Natural killer cell treated with Interleukin-12 subunit alpha and Interleukin-12 subunit beta and Interleukin-15 and Interleukin-18, amount 100 ng/mL, for 72 hours (primary cell): ENCODE measurements around the gene HSF2BP. TPM values are rescaled to one million over a fixed set of nuclear protein-coding genes. Genes with fewer than 3 reads are reported as not detected.
"Not testable (repeated sequence)": the region's sequence is repeated elsewhere in the genome, so short reads cannot be mapped to it uniquely, and the experiment has no call there.

Source experiments
- ATAC-seq, 2 donors: fragments of 150-1000 bp; cut with Tn5 transposase in 1 of 2; sonication (Bioruptor Pico), chemical (Tn5 transposase) in 1 of 2; 2 replicates each; pipeline ENCODE4 v1.10.0; 2021
- DNase-seq: peaks from one replicate; pipeline ENCODE4 v3.0.0; 2022; ENCODE audit warnings: low spot score
- H3K27ac Mint-ChIP-seq, 2 donors: 1 replicate in 1 of 2; 2 replicates in 1 of 2; pipeline ENCODE4 v1.8.0; 2022; ENCODE audit warnings: mixed read lengths in 2 of 2, mild to moderate bottlenecking in 1 of 2, moderate library complexity in 1 of 2
- H3K27me3 Mint-ChIP-seq, 2 donors: 1 replicate in 1 of 2; 2 replicates in 1 of 2; pipeline ENCODE4 v1.8.0; 2022; ENCODE audit warnings: mixed read lengths in 2 of 2
- H3K36me3 Mint-ChIP-seq: one replicate; pipeline ENCODE4 v1.8.0; 2022; ENCODE audit warnings: mixed read lengths
- H3K4me1 Mint-ChIP-seq, 2 donors: 1 replicate in 1 of 2; 2 replicates in 1 of 2; pipeline ENCODE4 v1.8.0; 2022; ENCODE audit warnings: low read depth in 2 of 2, mixed read lengths in 2 of 2, mild to moderate bottlenecking in 1 of 2
- H3K4me3 Mint-ChIP-seq: one replicate; pipeline ENCODE4 v1.8.0; 2022; ENCODE audit warnings: mixed read lengths
- H3K9me3 Mint-ChIP-seq: 2 replicates; pipeline ENCODE4 v1.8.0; 2022; ENCODE audit warnings: mixed read lengths
- total RNA-seq, 2 donors: library from RNA; stranded (reverse); gene quantifications; one replicate each; pipeline ENCODE4 v1.2.3, GENCODE V29; 2022

The HSF2BP gene
- total RNA-seq, 2 donors from 2014 or later = 0.29 to 1.2 TPM

- not testable (repeated sequence) for H3K9me3 Mint-ChIP-seq, ATAC-seq, DNase-seq, H3K4me1 Mint-ChIP-seq, H3K27ac Mint-ChIP-seq, H3K4me3 Mint-ChIP-seq, H3K36me3 Mint-ChIP-seq
- H3K27me3 Mint-ChIP-seq = peaks cover 15 to 20% of the 10 kb centered on the region in 2 donors
Measured at GRCh38 chr21:43651926-43652325, 7.4 kb downstream of the HSF2BP start.

DNA sequence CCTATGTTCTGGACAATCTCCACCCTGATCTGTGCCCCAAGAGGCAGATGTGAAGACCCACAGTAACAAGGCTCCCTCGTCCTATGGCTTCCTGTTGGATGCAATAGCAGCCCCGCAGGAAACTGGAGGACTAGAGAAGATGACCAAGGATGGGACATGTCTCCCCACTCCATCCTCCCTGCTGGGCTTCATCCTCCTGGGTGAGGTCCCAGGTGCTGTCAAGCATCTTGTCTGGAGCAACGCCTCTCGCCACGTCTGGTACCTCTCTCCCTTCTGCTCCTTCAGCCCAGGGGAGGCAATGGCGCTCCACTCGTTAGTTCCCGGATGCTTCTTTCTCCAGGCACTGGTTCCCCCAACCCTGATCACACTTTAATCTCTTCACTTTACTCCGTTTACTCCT is 11.1 kb downstream of the HSF2BP start:
- Mint-ChIP-seq H3K4me3 (no peak overlapping the region), H3K27ac (no peak overlapping the region), H3K27me3 (peaks cover 15 to 20% of the 10 kb centered on the region in 2 donors), H3K36me3 (no peaks in the 10 kb centered on the region), H3K4me1 (peaks cover 6 to 15% of the 10 kb centered on the region in 2 donors), H3K9me3 (no peaks in the 10 kb centered on the region)
- no peak for DNase-seq
- ATAC-seq = no peak

- H3K27ac Mint-ChIP-seq = no peak overlapping the region
- ATAC-seq = peak; percentile 95 to 98
- DNase-seq = peak; percentile 86
- peak overlapping the region; percentile 61 for H3K4me3 Mint-ChIP-seq
- no peaks in the 10 kb centered on the region for H3K36me3 Mint-ChIP-seq
- peaks cover 6 to 15% of the 10 kb centered on the region in 2 donors for H3K4me1 Mint-ChIP-seq
- H3K9me3 Mint-ChIP-seq = no peaks in the 10 kb centered on the region
- peaks cover 13 to 17% of the 10 kb centered on the region in 2 donors for H3K27me3 Mint-ChIP-seq
Measured at GRCh38 chr21:43646550-43647260, 12.6 kb downstream of the HSF2BP start.

DNA sequence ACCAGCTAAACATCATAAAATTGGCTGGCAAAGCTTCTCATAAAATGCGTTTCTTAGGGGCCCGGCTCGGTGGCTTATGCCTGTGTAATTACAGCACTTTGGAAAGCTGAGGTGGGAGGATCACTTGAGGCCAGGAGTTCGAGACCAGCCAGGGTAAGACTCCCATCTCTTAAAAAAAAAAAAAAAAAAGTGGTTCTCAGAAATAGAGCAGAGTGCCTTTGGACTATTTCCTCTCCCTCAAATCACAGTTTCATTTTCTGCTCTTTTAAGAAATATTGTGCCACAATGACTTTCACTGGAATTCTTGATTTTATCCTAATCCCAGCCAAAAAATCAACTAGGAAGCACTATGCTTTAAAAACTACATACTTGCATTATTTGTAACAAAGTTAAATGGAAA is 13.3 kb downstream of the HSF2BP start:
- Mint-ChIP-seq H3K4me1 (peaks cover 6 to 15% of the 10 kb centered on the region in 2 donors), H3K4me3 (peak overlapping the region; percentile 61), H3K27ac (no peak overlapping the region), H3K36me3 (no peaks in the 10 kb centered on the region), H3K27me3 (peaks cover 7 to 9% of the 10 kb centered on the region in 2 donors), H3K9me3 (no peaks in the 10 kb centered on the region)
- no peak for ATAC-seq
- DNase-seq = no peak

DNA sequence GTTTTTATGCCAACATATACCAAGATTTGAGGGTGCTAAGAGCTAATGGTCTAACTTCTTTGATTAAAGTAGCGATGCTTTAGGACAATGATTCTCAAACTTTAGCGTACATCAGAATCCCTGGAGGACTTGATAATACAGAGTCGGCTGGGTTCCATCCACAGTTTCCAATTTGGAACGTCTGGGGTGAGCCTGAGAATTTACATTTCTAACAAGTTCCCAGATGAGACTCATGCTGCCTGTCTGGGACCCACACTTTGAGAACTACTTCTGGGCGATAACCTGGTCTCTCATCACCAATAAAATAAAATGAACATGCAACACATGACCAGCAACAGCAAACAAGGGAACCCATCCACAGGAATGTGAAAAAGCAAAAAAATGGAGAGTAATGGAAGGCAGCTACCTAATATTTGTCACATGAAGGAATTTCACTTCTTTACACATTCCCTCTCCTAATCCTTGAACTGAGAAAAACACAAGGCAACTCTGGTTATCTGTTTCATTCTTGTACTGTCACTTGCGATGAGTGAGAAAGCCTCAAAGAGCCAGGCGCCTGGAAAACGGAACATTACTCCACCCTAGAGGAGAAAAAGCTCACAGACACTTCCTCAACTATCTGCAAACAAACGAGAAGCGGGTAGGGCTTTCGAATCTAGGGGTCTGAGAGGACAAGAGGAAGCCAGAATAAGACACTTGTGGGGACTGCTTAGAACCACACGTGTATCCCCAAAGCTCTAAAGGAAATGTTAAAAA is 14.0 kb downstream of the HSF2BP start:
- peak in 1 of 2 donors; percentile 35 for ATAC-seq
- H3K4me3 Mint-ChIP-seq = peak overlapping the region; percentile 3

DNA sequence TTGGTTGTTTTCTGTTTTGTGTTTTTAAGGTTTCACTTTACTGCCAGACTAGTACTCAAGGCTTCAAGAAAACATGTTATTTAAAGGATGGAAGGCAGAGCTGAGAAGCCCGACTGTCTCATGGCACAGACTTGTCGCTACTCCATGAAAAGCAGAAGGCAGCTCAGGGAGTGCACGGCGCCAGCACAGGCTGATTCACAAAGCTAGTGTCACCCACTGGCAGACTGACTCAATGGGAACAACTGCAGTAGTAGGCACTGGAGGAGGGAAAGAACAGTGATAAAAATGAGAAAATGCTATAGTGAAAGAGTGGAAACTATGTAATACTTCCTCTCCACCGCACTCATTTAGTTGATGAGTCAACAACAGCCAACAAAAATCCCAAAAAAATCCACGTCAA is 14.7 kb downstream of the HSF2BP start:
- no peak overlapping the region for H3K4me3 Mint-ChIP-seq
- H3K27ac Mint-ChIP-seq = no peak overlapping the region
- H3K36me3 Mint-ChIP-seq = no peaks in the 10 kb centered on the region
- H3K27me3 Mint-ChIP-seq = peaks cover 7 to 9% of the 10 kb centered on the region in 2 donors
- no peaks in the 10 kb centered on the region for H3K9me3 Mint-ChIP-seq
- ATAC-seq = no peak
- peaks cover 6 to 15% of the 10 kb centered on the region in 2 donors for H3K4me1 Mint-ChIP-seq
- no peak for DNase-seq

More for the DNA sequence above, 14.0 kb downstream of the HSF2BP start:
- no peak for DNase-seq
- H3K36me3 Mint-ChIP-seq = no peaks in the 10 kb centered on the region
- H3K27me3 Mint-ChIP-seq = peaks cover 7 to 9% of the 10 kb centered on the region in 2 donors
- no peak overlapping the region for H3K27ac Mint-ChIP-seq
- H3K4me1 Mint-ChIP-seq = peaks cover 6 to 15% of the 10 kb centered on the region in 2 donors
- H3K9me3 Mint-ChIP-seq = no peaks in the 10 kb centered on the region

GRCh38 chr21:43644071-43644470 is 15.2 kb downstream of the HSF2BP start:
- Mint-ChIP-seq H3K27me3 (peaks cover 7 to 9% of the 10 kb centered on the region in 2 donors), H3K4me3 (no peak overlapping the region), H3K27ac (no peak overlapping the region), H3K4me1 (peaks cover 6 to 15% of the 10 kb centered on the region in 2 donors), H3K36me3 (no peaks in the 10 kb centered on the region), H3K9me3 (no peaks in the 10 kb centered on the region)
- DNase-seq (no peak), ATAC-seq (no peak)

DNA sequence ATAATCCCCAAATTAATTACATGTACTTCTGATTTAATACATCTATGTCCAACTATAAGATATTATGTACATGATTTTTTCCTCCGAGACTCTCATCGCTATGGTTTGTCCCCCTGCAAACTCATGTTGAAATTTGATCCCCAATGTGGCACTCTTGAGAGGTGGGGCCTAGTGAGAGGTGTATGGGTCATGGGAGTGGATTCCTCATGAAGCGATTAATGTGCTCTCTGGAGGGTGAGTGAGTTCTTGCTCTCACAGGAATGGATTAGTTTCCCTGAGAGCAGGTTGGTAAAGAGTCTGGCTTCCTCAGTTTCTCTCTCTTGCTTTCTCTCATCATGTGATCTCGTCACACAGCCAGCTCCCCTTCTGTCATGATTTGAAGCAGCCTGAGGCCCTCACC is 16.1 kb downstream of the HSF2BP start:
- Mint-ChIP-seq H3K36me3 (no peaks in the 10 kb centered on the region), H3K9me3 (no peaks in the 10 kb centered on the region), H3K27ac (no peak overlapping the region), H3K27me3 (peaks cover 3 to 4% of the 10 kb centered on the region in 2 donors), H3K4me3 (no peak overlapping the region), H3K4me1 (peaks cover 6 to 15% of the 10 kb centered on the region in 2 donors)
- no peak for ATAC-seq
- DNase-seq = no peak

- Mint-ChIP-seq H3K36me3 (no peaks in the 10 kb centered on the region), H3K4me3 (no peak overlapping the region), H3K27me3 (no peaks in the 10 kb centered on the region), H3K4me1 (peaks cover 0 to 3% of the 10 kb centered on the region in 2 donors), H3K9me3 (no peaks in the 10 kb centered on the region), H3K27ac (no peak overlapping the region)
- DNase-seq (no peak), ATAC-seq (no peak)
Measured at GRCh38 chr21:43640400-43640799, 18.9 kb downstream of the HSF2BP start.

- no peaks in the 10 kb centered on the region for H3K9me3 Mint-ChIP-seq
- H3K27ac Mint-ChIP-seq = no peak overlapping the region
- no peaks in the 10 kb centered on the region for H3K4me1 Mint-ChIP-seq
- DNase-seq (no peak), ATAC-seq (no peak)
- no peaks in the 10 kb centered on the region for H3K27me3 Mint-ChIP-seq
- no peaks in the 10 kb centered on the region for H3K36me3 Mint-ChIP-seq
- H3K4me3 Mint-ChIP-seq = no peak overlapping the region
Measured at GRCh38 chr21:43639470-43640353, 19.6 kb downstream of the HSF2BP start.

- Mint-ChIP-seq H3K27me3 (no peaks in the 10 kb centered on the region), H3K4me3 (no peak overlapping the region), H3K4me1 (no peaks in the 10 kb centered on the region), H3K9me3 (no peaks in the 10 kb centered on the region), H3K36me3 (no peaks in the 10 kb centered on the region), H3K27ac (no peak overlapping the region)
- DNase-seq (no peak), ATAC-seq (no peak)
Measured at GRCh38 chr21:43637530-43638158, 21.6 kb downstream of the HSF2BP start.

GRCh38 chr21:43635436-43635835 is 23.9 kb downstream of the HSF2BP start:
- Mint-ChIP-seq H3K27me3 (no peaks in the 10 kb centered on the region), H3K4me1 (no peaks in the 10 kb centered on the region), H3K36me3 (no peaks in the 10 kb centered on the region), H3K4me3 (no peak overlapping the region), H3K27ac (no peak overlapping the region), H3K9me3 (no peaks in the 10 kb centered on the region)
- no peak for DNase-seq
- ATAC-seq = no peak

DNA sequence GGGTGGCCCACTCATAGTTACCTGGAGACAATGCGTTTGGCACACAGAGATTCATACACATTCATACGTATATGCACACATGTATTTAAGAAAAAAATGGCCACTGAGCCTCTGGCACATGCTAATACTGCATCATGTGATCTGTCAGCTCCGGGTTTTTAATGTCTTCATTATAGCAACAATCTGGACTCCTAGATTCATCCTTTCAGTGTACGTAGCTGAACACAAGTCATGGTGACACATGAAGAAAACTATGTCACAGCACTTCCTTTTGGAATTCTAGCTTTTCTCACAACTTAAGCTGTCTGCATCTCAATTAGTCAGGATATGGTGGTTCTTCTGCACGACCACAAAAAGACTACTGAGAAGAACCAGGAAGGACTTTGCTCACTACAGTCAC is 24.7 kb downstream of the HSF2BP start:
- H3K36me3 Mint-ChIP-seq = no peaks in the 10 kb centered on the region
- peaks cover 0 to 1% of the 10 kb centered on the region in 2 donors for H3K27me3 Mint-ChIP-seq
- DNase-seq (no peak), ATAC-seq (no peak)
- H3K27ac Mint-ChIP-seq = no peak overlapping the region
- H3K9me3 Mint-ChIP-seq = no peaks in the 10 kb centered on the region
- H3K4me1 Mint-ChIP-seq = no peaks in the 10 kb centered on the region
- H3K4me3 Mint-ChIP-seq = no peak overlapping the region
